CD4-positive, alpha-beta T cell treated with Interleukin-10 for 1 hour (primary cell): ENCODE measurements around the gene DDX24.

Experiments used
- DNase-seq: peaks from one replicate; pipeline ENCODE4 v3.0.0-alpha.2; 2020

Gene DDX24

DNA sequence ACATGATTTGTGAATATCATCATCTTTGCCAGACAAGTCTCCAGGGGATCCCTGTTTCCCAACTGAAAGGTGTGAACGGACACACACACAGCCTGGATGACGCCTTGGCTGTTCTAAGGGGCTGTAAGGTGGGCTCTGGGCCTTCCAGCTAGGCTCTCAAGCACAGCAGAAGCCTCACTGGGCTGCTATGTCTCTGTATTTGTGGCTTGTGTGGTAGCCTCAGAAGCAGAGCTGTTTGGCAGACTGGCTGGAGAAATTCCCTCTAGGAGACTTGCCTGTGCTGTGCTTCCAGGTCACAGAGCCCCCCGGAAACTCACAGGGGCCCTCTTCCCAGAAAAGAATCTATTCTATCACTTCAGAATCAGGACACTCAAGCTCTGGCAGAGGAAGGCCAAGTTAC is 33.4 kb downstream of the DDX24 start:
- DNase-seq = no peak

DNA sequence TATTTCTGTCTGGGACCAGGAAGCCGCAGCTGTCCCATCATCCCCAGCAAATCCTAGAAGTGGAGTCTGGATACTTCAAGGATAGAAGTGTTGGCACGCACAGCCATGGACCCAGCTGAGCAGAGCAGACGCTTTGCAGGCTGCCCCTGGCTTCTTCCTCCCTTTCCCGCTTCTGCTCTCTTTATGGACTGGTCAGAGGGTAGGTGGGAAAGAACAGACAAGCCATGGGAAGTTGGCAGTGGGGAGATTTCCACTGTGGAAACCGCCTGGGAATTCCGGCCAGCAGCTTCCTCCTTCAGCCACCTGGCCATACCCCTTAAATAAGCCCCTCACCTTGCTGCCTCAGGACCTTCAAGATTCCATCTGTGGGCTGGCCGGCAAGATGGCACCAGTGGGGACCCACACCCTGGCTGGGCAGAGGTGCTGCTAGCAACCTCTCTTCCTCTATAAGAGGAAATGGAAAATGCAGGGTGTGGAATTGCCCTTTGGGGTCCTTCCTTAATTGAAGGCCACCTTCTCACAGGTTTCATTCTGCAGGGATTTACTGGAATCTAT is 34.2 kb downstream of the DDX24 start:
- no peak for DNase-seq

DNA sequence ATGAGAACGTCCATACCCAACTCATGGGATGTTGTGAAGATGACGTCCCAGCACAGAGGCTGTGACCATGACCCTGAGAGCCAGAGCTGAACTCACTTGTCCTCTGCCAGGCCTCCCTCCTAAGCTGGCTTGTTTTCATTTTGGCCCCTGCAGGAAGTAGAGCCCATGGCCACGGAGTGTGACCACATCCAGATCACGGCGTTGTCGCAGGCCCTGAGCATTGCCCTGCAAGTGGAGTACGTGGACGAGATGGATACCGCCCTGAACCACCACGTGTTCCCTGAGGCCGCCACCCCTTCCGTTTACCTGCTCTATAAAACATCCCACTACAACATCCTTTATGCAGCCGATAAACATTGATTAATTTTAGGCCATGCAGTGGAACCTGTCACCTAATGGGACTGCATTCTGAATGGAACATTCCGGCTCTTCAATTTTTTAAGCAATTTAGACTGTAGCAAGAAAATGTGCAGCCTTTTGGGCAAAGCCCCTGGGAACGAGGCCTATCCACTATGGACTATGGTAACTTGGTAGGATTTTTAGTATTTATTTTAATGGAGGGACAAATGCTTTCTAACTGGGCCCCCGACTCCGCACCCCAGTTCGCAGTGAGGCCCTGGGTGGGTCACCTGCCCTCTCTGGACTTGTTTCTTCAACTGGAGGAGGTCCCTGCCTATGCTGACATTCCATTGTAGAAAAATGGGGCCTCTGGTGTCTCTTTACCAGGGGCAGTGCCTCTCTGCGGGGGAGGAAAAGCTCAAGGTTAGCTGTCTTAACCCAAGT is 35.2 kb downstream of the DDX24 start:
- DNase-seq = no peak

DNA sequence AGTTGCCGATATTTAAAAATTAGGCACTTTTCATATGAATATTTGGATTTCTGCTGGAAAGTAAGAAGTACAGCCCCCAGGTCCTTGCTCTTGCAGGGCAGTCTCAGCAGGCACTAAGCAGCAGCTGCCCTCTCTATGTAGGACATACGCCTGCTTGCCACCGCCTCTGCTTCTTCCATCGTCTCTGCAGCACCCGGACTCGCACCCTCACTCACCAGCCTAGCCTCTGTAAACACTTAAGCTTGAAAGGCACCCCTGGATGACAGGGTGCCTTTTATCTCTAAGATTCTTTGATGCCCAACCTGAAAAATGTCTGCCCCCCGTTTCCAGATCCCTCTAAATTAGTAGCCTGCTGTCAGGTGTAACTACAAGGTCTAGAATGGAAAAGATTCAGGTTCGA is 35.9 kb downstream of the DDX24 start:
- no peak for DNase-seq

DNA sequence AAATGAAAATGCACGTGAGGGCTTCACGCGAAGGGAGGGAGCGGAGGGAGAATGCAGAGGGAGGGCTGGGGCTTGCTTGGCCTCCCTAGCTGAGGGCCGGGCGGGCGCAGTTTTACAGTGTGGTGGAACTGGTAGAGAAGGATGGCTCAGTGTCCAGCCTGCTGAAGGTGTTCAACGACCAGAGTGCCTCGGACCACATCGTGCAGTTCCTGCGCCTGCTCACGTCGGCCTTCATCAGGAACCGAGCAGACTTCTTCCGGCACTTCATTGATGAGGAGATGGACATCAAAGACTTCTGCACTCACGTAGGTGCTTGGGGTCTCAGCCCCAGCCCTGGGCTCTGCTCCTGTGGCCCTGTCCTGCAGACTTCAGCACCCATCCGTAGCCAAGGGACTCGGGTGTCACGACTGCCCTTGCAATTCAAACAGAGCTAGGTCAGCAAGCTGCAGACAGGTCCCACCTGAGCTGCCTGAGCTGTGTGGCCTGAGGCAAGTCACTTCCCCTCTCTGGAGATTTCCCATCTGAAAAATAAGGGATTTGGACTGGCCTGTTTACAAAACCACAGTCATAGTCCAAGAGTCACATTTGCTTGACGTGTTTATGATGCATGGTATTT is 36.4 kb downstream of the DDX24 start:
- DNase-seq = no peak

DNA sequence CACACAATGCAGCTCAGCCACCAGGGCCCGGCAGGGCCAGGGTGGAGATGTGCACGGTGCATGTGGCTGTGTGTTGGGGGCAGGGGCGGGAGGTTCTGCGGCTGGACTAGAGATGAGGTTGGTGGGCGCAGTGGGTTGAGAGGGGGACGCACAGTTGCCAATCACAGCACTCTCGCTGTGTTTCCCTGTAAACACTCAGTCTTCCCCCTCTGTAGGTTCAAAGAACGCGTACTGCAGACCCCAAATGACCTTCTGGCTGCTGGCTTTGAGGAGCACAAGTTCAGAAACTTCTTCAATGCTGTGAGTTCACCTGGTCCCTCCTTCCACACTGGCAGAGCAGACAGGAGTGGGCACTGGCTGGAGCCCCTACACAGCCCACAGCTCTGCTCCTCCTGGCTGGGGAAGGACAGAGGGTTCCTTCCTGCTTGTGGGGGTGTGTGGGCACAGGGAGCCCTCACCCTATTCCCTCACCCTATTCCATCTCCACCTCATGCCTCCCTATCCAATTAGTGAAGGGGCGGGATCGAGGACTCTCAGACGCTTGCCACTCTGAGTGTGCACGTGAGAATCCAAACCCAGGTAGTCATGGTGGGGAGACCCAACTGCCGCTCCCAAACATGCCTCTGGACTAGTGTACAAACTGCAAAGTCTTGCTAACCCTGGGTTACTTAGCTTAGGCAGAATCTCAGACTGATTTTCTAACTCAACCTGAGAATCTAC is 37.1 kb downstream of the DDX24 start:
- no peak for DNase-seq

DNA sequence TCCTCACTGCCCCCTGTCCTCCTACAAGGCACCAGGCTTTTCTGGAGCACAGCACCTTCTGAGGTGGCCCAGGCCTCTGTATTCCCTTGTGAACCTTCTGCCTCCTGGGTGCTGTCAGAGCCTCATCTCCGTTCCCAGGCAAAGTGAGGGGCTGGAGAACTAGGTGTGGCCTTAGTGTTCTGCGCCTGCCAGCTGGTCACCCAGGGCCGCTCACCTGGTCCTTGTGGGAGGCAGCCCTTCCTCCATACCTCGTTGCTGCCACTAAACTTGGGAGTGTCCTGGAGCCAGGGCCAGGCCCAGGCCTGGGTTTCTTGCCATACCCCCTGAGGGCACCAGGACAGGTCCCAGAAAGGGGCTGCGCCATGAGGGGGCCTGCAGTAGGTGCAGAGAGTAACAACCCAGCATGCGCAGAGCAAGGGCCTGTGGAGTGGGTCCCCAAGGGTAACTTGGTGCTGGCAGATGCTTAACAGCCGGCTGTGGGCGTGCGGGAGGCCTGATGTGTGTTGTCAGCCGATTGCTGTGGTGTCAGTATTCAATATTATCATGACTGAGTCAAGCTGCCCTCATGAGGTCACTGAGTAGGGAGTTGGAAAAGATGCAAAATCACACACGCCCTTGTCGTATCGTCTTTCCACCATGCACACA is 37.8 kb downstream of the DDX24 start:
- no peak for DNase-seq

DNA sequence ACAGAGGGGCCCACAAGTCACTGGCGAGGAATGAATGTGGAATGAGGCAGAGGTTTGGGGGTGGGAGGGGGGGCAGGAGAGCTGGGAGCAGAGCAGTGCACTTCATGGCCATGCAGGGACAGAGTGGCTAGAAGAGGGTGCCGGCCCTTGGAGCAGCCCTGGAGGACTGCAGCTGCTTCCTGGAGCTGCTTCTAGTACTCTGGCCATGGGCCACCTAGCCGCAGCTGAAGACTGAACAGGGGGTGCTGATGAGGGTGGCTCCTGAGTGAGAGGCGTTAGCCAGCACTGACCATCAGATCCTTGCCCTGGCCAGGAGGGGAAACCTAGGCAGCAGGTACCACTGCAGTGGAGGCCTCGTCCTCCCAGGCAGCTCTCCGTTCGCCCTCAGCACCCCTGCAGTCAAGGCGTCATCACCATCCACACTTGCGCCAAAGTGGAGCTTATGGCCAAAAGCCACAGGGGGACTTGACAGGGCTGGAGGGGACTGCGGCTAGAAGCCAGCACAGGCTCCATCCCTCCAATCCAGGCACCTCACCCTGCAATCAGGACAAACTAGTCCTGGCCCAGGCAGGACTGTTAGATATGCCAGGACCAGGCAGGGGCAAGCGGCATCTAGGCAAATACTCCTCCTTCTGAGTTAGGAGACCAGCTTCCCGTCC is 38.4 kb downstream of the DDX24 start:
- DNase-seq = no peak

DNA sequence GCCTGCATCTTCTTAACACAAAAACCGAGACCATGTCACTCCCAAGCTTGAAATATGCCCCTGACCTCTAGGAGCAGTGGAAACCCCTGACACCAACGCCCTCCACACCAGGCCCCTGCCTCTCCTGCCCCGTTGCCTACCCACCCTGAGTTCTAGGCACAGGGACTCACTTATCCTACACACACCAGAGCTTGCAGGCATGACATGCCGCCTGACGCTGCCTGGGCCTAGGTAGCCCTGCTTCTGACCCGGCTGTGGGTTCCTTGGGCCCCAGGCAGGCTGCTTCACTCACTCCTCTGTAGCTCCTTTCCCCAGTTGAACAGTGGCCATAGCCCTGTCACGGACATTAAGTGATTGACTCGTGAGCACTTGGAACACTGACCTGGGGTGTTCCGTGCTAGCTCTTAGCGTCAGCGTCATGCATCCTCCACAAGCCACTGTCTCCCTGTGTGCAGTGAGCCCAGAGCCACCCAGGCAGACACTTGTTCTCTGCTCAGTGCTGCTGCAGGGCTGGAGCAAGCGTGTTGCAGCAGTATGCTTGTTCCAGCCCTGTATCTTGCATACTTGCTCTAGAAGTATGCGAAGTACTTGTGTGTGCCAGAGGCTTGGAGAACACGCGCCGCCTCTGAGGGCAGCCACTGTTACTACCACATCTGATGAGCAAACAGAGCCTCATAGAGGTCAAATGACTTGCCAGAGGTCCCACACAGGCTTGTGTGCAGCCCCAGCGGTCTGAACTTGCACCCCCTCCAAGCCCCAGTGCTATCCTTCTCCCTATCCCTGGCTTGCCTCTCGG is 39.3 kb downstream of the DDX24 start:
- DNase-seq = no peak

DNA sequence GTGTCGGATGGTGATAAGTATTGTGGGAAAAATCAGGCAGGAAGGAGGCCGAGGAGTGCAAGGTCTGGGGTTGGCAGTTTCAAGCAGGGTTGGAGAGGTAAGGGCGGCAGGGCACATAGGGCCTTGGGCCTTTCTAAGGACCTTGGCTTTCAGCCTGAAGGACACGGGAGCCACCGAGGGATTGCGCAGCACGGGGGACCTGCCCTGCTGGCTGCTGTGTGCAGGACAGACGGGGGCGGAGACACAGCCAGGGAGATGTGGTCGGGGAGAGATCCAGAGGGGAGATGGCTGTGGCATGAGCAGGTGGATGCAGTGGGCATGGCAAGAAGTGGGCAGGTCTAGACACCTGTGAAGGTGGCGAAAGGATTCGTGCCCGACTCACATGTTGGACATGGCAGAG is 40.2 kb downstream of the DDX24 start:
- DNase-seq = no peak

DNA sequence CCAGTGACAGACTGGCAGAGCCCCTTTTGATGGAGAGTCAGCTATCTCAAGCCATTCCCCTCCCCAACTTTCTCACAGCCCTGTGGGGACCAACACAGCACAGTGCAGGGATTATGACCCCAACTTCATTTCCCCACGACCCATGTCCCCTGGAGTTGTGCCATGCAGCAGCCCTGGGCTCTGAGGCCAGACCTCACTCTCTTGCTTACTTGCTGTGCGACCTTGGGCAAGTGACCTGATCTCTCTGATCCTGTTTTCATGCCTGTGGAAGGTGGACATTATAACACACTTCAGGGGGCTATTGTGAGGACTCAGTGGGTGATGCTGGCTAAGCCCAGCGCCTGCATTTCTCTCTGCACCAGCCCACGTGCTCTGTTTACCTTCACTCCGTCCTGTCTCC is 40.8 kb downstream of the DDX24 start:
- DNase-seq = no peak

DNA sequence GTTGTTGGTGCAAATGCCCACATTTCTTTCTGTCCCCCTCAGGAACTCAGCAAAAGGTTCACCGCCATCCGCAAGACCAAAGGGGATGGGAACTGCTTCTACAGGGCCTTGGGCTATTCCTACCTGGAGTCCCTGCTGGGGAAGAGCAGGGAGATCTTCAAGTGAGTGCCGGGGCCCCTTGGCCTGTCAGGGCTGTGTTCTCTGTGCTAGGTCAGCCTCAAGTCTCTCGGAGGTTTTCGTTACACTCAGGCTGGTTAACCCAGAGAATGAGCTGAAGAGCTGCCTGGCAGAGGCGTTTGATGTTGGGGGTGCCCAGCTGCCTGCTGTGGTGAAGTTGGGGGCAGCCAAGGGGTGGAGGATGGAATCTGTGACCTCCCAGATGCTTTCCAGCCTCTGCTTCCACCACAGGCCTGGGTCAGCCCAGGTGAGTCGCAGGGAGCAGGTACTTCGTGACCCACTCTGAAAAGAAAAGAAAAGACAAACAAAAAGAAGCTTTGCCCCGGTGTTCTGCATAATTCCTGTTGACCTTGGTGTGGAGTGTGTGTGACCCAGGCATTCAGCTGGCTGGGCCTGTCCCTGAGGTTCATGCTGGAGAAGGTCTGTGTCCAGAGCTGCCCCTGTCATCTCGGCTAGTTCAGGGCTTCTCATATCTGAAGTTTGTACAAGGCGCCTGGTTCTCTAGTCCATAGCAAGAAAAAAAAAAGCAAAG is 41.9 kb downstream of the DDX24 start:
- no peak for DNase-seq

DNA sequence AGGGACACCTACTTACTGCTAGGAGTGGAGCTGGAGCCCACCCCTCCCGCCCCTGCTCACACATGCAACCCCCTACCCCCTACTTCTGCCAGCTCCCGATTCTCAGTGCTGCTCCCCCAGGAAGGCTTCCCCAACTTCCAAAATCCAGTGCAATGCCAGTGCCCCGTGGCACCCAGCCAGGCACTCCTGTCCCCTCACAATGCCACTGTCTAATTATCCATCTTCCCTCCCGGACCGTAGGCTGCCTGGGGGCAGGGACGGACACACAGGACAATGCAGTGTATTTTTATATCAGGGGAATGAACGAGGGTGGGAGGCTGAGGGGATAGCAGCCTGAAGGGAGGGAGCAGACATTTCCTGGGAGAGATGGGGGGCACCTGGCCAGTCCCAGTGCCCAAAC is 42.5 kb downstream of the DDX24 start:
- DNase-seq = no peak

DNA sequence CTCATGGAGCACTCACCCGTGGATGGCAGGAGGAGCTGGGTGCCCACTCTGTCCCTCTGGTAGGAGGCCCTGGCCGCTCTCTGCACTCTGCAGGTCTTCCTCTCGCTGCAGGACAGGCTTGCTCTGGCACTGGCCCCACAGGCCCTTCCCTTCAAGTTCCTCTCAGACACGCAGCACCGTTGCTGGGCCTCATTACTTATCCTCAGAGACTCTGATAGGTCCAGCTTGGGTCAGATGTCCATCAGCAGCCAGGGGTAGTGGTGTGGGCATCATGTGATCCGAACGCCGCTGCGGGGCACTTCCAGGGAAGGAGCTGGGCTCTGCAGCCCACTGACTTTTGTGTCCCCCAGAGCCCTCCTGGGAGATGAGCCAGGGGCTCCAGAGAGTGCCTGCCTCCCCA is 43.0 kb downstream of the DDX24 start:
- DNase-seq = no peak

DNA sequence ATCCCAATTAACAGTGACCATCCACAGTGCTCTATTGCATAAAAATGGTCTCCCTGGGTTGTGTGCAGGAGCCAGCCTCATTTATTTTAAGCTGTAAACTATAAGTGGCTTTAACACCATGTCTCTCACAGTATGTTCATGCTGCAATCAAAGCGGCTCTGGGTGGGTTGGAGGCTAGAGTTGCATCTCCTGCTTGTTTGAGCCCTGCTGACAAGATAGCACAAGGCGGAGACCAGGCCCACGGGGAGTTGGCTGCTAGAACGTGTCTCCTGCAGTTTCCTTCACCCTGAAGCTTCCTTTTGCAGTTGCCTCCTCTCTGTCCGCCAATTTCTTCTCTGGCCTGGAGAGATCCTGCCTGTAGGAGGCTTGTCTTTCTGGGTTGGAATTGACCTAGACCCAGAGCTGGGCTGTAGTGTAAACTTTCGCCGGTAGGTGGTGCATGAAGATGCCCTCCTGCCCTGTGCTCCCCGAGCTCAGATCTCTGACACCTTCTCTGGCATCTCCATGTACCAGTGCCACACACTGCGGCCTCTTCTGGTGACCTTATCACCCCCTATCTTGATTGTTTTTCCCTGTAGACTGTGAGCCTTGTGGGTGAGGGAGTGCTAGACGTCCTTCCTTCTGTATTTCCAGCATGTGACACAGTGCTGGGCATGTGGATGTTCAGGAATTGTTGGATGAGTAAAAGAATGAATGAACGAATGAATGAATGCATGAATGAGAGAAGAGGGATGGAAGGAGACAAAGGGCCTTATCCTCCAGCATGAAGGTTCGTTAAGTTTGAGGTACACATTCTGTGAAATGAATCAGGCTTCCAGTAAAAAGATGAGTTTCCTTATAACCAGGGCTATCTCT is 44.5 kb downstream of the DDX24 start:
- peak; percentile 79 for DNase-seq

DNA sequence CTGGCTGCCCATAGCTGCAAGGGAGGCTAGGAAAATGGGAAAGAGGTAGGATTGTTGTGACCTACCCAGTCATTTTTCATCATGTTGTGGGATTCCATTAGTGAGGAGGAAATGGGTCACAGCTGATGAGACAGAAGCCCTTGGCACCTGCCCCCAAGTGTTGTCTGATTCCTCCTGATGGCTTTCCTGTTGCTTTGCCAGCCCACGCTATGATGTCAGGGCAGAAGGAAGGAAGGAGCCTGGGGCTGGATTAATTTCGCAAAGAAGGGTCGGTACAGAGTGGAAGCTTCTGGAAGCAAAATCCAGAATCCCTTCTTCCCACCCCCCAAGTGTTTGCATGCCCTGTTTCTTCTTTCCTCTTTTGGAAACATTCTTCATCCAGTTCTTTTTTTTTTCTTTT is 46.1 kb downstream of the DDX24 start:
- no peak for DNase-seq

DNA sequence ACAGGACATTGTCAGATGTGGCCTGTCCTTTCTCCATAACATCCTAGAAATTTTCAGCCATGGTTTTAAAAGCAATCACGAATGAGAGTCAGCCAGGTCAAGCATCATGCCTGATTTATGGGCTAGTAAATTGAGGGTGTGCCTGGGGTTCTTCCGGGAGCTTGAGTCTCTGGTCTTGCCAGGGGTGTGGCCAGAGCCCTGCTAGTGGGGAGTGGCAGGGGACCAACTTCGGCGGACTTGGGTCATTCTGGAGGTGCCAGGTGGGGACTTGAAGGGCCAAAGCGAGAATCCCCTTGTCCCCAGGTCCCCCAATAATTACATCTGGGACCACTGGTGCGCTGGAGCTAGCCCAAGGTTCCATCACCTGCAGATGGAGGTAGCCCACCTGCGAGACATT is 49.1 kb downstream of the DDX24 start:
- no peak for DNase-seq

DNA sequence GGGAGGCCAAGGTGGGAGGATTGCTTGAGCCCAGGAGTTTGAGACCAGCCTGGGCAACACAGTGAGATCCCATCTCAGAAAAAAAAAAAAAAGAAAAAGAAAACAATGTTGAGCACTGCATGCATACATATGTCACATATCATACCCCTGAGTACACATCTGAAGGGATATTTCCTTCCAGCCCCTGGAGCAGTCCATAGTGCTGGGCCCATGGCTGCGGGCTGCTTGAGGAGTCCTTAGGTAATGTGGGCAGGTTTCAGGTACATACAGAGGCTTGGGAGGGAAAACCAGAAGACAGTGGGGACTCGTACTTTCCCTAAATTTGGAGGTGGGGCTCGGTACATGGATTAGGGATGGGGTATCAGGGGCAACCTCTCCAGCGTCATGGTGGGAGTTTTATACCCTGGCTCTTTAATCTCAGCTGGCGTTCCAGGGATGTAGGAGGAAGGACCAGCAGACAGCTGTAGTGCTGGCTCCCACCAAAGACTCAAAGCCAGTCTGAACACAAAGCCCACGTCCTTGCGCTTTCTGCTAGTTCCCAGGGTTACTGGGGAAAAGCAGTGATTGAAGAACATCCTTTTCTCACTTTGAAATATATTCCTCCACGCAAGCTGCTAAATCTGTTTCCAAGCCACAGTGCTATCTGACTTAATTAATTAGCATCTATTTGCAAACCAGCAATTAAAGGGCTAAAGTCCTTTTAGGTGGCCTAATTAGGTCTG is 49.7 kb downstream of the DDX24 start:
- DNase-seq = no peak

DNA sequence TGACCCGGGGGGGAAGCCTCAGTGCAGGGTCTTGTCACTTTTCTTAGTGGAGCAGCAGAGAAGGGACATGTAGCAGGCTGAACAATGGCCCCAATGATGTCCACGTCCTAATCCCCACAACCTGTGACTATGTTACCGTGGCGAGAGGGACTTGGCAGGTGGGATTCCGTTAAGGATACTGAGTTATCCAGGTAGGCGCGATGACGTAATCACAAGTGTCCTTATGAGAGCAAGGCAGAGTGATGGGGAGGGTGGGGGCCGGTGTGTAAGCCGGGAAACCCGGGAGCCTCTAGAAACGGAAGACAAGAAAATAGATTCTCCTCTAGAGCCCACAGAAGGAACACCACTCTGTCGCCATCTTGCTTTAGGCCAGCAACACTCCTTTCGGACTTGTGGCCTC is 50.4 kb downstream of the DDX24 start:
- DNase-seq = no peak
